IMR-90 (cell line): ENCODE data around the gene AHCYL2. TPM values are rescaled to one million over a fixed set of nuclear protein-coding genes. Genes with fewer than 3 reads are reported as not detected.

Experiments used
- ATAC-seq: fragments of 200-7000 bp; cut with Tn5 transposase; 2 replicates; pipeline ENCODE4 v1.9.1; 2020; ENCODE audit warnings: low read depth, mild to moderate bottlenecking, moderate library complexity
- BruUV-seq: library from RNA; stranded (reverse); fragments of 400-500 nt; replicated peaks from 2 replicates; lab custom pipeline; 2021; lab: Mats Ljungman, UMichigan
- CTCF ChIA-PET: fragments of 300-600 bp; formaldehyde crosslinking; extraction: SDS; loops from one replicate; lab custom pipeline; 2021; ENCODE audit warnings: antibody characterized with exemption; lab: Yijun Ruan, JAX
- POLR2A ChIA-PET: fragments of 300-600 bp; sonication (Branson Sonifier 250); formaldehyde crosslinking; loops from one replicate; lab custom pipeline; 2022; ENCODE audit warnings: antibody characterized with exemption; ENCODE audit not compliant: unreplicated experiment; lab: Charles Lee
- DNase-seq: peaks from one replicate; pipeline ENCODE4 v3.0.0; 2013
- H2AFZ ChIP-seq: replicated peaks from 2 replicates; pipeline ENCODE3; 2013; ENCODE audit warnings: low read length, mild to moderate bottlenecking; ENCODE audit not compliant: poor library complexity
- H2AK5ac ChIP-seq: 2 replicates; pipeline ENCODE4 v1.6.1; 2013; ENCODE audit warnings: low read depth, low read length, inconsistent platforms
- H2AK9ac ChIP-seq: replicated peaks from 2 replicates; pipeline ENCODE3; 2013; ENCODE audit warnings: mild to moderate bottlenecking, low read depth, low read length, moderate library complexity; ENCODE audit not compliant: poor library complexity
- H2BK120ac ChIP-seq: 2 replicates; pipeline ENCODE4 v1.6.1; 2013; ENCODE audit warnings: low read depth, low read length, inconsistent platforms
- H2BK15ac ChIP-seq: 3 replicates; pipeline ENCODE4 v1.6.1; 2013; ENCODE audit warnings: low read depth, low read length, inconsistent platforms
- H2BK20ac ChIP-seq: 2 replicates; pipeline ENCODE4 v1.6.1; 2013; ENCODE audit warnings: low read depth, mild to moderate bottlenecking, inconsistent platforms, low read length, moderate library complexity
- H2BK5ac ChIP-seq: 2 replicates; pipeline ENCODE4 v1.6.1; 2013; ENCODE audit warnings: mild to moderate bottlenecking, low read depth, low read length, inconsistent platforms; ENCODE audit not compliant: poor library complexity, severe bottlenecking
- H3K14ac ChIP-seq: replicated peaks from 2 replicates; pipeline ENCODE4 v1.6.1; 2013; ENCODE audit warnings: low read depth, low read length, inconsistent platforms
- H3K18ac ChIP-seq: 2 replicates; pipeline ENCODE4 v1.6.1; 2013; ENCODE audit warnings: low read depth, low read length, control low read depth
- H3K23ac ChIP-seq: 2 replicates; pipeline ENCODE4 v1.6.1; 2013; ENCODE audit warnings: low read depth, low read length, inconsistent platforms
- H3K27ac ChIP-seq: 2 replicates; pipeline ENCODE4 v1.5.1; 2013; ENCODE audit warnings: mild to moderate bottlenecking, control low read depth, low read length; ENCODE audit not compliant: insufficient read depth
- H3K27me3 ChIP-seq: 2 replicates; pipeline ENCODE4 v1.6.1; 2013; ENCODE audit warnings: low read length; ENCODE audit not compliant: control insufficient read depth, insufficient read depth
- H3K36me3 ChIP-seq: 2 replicates; pipeline ENCODE4 v1.6.1; 2013; ENCODE audit warnings: low read length, mixed read lengths; ENCODE audit not compliant: control insufficient read depth, insufficient read depth
- H3K4ac ChIP-seq: 2 replicates; pipeline ENCODE4 v1.6.1; 2013; ENCODE audit warnings: low read depth, low read length, inconsistent platforms
- H3K4me1 ChIP-seq: 2 replicates; pipeline ENCODE4 v1.6.1; 2013; ENCODE audit warnings: low read length, mixed read lengths; ENCODE audit not compliant: control insufficient read depth, insufficient read depth
- H3K4me2 ChIP-seq: 2 replicates; pipeline ENCODE4 v1.6.1; 2013; ENCODE audit warnings: low read depth, mild to moderate bottlenecking, control low read depth, low read length, moderate library complexity
- H3K4me3 ChIP-seq: 2 replicates; pipeline ENCODE4 v1.5.1; 2013; ENCODE audit warnings: low read depth, mild to moderate bottlenecking, control low read depth, low read length, moderate library complexity; ENCODE audit not compliant: insufficient read depth
- H3K56ac ChIP-seq: 2 replicates; pipeline ENCODE4 v1.6.1; 2013; ENCODE audit warnings: low read length, inconsistent platforms; ENCODE audit not compliant: insufficient read depth; ENCODE audit errors: extremely low read depth
- H3K79me1 ChIP-seq, 2 experiments: 2 replicates each; pipeline ENCODE4 v1.6.1; 2013; ENCODE audit warnings: low read length in 2 of 2, inconsistent platforms in 1 of 2, low read depth in 1 of 2
- H3K9ac ChIP-seq: 2 replicates; pipeline ENCODE4 v1.6.1; 2013; ENCODE audit warnings: low read depth, low read length, control low read depth
- H3K9me1 ChIP-seq: 2 replicates; pipeline ENCODE4 v1.6.1; 2013; ENCODE audit warnings: low read length, inconsistent platforms; ENCODE audit not compliant: insufficient read depth
- H3K9me3 ChIP-seq: 2 replicates; pipeline ENCODE4 v1.6.1; 2013; ENCODE audit warnings: low read length; ENCODE audit not compliant: control insufficient read depth, insufficient read depth
- H4K20me1 ChIP-seq: 2 replicates; pipeline ENCODE4 v1.6.1; 2013; ENCODE audit warnings: low read length, inconsistent platforms; ENCODE audit not compliant: insufficient read depth
- H4K5ac ChIP-seq: 2 replicates; pipeline ENCODE4 v1.6.1; 2013; ENCODE audit warnings: mild to moderate bottlenecking, low read depth, low read length, control low read depth
- H4K8ac ChIP-seq, 2 experiments: 2 replicates each; pipeline ENCODE4 v1.6.1; 2013; ENCODE audit warnings: low read depth in 2 of 2, low read length in 2 of 2, control low read depth in 1 of 2, inconsistent platforms in 1 of 2
- H4K91ac ChIP-seq: 2 replicates; pipeline ENCODE4 v1.6.1; 2013; ENCODE audit warnings: low read depth, low read length, inconsistent platforms; ENCODE audit not compliant: insufficient read depth
- BHLHE40 ChIP-seq: fragments of 150-350 bp; IDR thresholded peaks from 2 replicates; pipeline ENCODE4 v1.6.1; 2016; ENCODE audit warnings: mild to moderate bottlenecking, low read depth, low read length
- ELK1 ChIP-seq: fragments of 150-350 bp; IDR thresholded peaks from 2 replicates; pipeline ENCODE4 v1.6.1; 2016; ENCODE audit warnings: low read depth, mild to moderate bottlenecking, low read length, moderate library complexity, borderline replicate concordance
- FOS ChIP-seq: fragments of 150-350 bp; IDR thresholded peaks from 2 replicates; pipeline ENCODE4 v1.6.1; 2016; ENCODE audit warnings: low read depth, low read length
- MAFK ChIP-seq: IDR thresholded peaks from 2 replicates; pipeline ENCODE4 v1.6.1; 2012; ENCODE audit warnings: low read depth, low read length, improper control_type of control experiment
- MAZ ChIP-seq: IDR thresholded peaks from 2 replicates; pipeline ENCODE4 v1.6.1; 2012; ENCODE audit warnings: low read depth, mild to moderate bottlenecking, low read length, improper control_type of control experiment, moderate library complexity, borderline replicate concordance
- NFE2L2 ChIP-seq: fragments of 150-350 bp; IDR thresholded peaks from 2 replicates; pipeline ENCODE4 v1.6.1; 2016; ENCODE audit warnings: low read depth, mild to moderate bottlenecking, low read length
- POLR2A ChIP-seq: IDR thresholded peaks from 2 replicates; pipeline ENCODE4 v1.6.1; 2012; ENCODE audit warnings: mild to moderate bottlenecking, low read depth, low read length
- RAD21 ChIP-seq: IDR thresholded peaks from 2 replicates; pipeline ENCODE4 v1.6.1; 2012; ENCODE audit warnings: low read length, improper control_type of control experiment
- RCOR1 ChIP-seq: IDR thresholded peaks from 2 replicates; pipeline ENCODE4 v1.6.1; 2012; ENCODE audit warnings: mild to moderate bottlenecking, low read length, improper control_type of control experiment; ENCODE audit not compliant: insufficient replicate concordance
- RFX5 ChIP-seq: IDR thresholded peaks from 2 replicates; pipeline ENCODE4 v1.8.0; 2012; ENCODE audit warnings: low read depth, mild to moderate bottlenecking, low read length, moderate library complexity
- SMC3 ChIP-seq: fragments of 150-350 bp; IDR thresholded peaks from 2 replicates; pipeline ENCODE4 v1.6.1; 2016; ENCODE audit warnings: low read depth, mild to moderate bottlenecking, antibody characterized with exemption, low read length, moderate library complexity
- USF2 ChIP-seq: fragments of 150-350 bp; IDR thresholded peaks from 2 replicates; pipeline ENCODE4 v1.6.1; 2017; ENCODE audit warnings: mild to moderate bottlenecking, antibody characterized with exemption, low read length, low read depth
- WGBS, 2 experiments: methylation state at CpG; one replicate each; pipeline versions ENCODE4 v1.1.5 to v1.1.7; 2013; ENCODE audit warnings: missing lambda C conversion rate in 2 of 2; ENCODE audit not compliant: insufficient read length in 1 of 2; ENCODE audit errors: extremely low coverage in 2 of 2; 5-methylcytosine and 5-hydroxymethylcytosine counted together
- dilution Hi-C: fragments of 300-500 bp; cut with HindIII; formaldehyde crosslinking; loops from one replicate; pipeline ENCODE4 v1.14.3; 2018; ENCODE audit warnings: low sequenced_read_pairs; ENCODE audit not compliant: unreplicated experiment
- in situ Hi-C: fragments of 300-500 bp; cut with MboI; formaldehyde crosslinking; loops from 3 replicates; pipeline ENCODE4 v1.14.3; 2019; ENCODE audit warnings: low sequenced_read_pairs, inconsistent platforms, mixed read lengths
- intact Hi-C: fragments of 100-400 bp; cut with micrococcal nuclease; formaldehyde crosslinking; loops from 2 replicates; pipeline ENCODE4 v1.10.0; 2022
- polyA plus RNA-seq, 3 experiments: library from polyadenylated mRNA; depleted of rRNA; stranded (reverse); fragments of >200 nt; gene quantifications; 2 replicates each; pipeline ENCODE4 v1.2.3, GENCODE V29; 2012; ENCODE audit warnings: low replicate concordance in 1 of 3
- total RNA-seq: library from RNA; depleted of rRNA; stranded (reverse); fragments of >200 nt; gene quantifications from 2 replicates; pipeline ENCODE4 v1.2.3, GENCODE V29; 2012

AHCYL2 gene
- total and polyA plus RNA-seq, 2 of the 4 experiments (the other 2 are of a cell fraction), result 5.7 to 7.6 TPM

- intact Hi-C loops, result loop anchor here (5.0 kb wide), 1 partner anchor 33 kb away; no protein-coding TSS in a partner anchor
- H3K23ac ChIP-seq, result no peak overlapping the region
- H3K27me3 ChIP-seq, result no peaks in the 10 kb centered on the region
- POLR2A ChIA-PET, result no interaction called here
- no peak overlapping the region for H3K4ac ChIP-seq
- H4K5ac ChIP-seq, result no peak overlapping the region
- DNase-seq (no peak), ATAC-seq (no peak)
- H3K18ac ChIP-seq, result no peak overlapping the region
- no peak overlapping the region for H2BK15ac ChIP-seq
- no peaks in the 10 kb centered on the region for H3K9me3 ChIP-seq
- H3K27ac ChIP-seq, result no peak overlapping the region
- no peaks in the 10 kb centered on the region for H3K79me1 ChIP-seq
- no peaks in the 10 kb centered on the region for H3K36me3 ChIP-seq
- H4K91ac ChIP-seq, result no peak overlapping the region
- no peak overlapping the region for H2AK9ac ChIP-seq
- no peak overlapping the region for H3K4me3 ChIP-seq
- H3K9me1 ChIP-seq, result no peaks in the 10 kb centered on the region
- CTCF ChIA-PET, result interaction anchor here (0.7 kb wide), 1 partner anchor 13 kb away, joined by 3 read pairs; no protein-coding TSS in a partner anchor
- H2AK5ac ChIP-seq, result no peak overlapping the region
- dilution Hi-C loops, result no loop called here
- no peak overlapping the region for H2BK120ac ChIP-seq
- TF ChIP-seq USF2 (no peak), MAZ (no peak), POLR2A (no peak), RCOR1 (no peak), RAD21 (no peak), RFX5 (no peak), FOS (no peak), SMC3 (no peak), ELK1 (no peak), NFE2L2 (no peak), BHLHE40 (no peak), MAFK (no peak)
- no peak overlapping the region for H3K14ac ChIP-seq
- H4K20me1 ChIP-seq, result no peaks in the 10 kb centered on the region
- 75 to 100% methylated on average over 1 to 2 of the region's 4 CpGs for WGBS, 2 experiments
- no peak overlapping the region for H4K8ac ChIP-seq
- H2BK5ac ChIP-seq, result no peak overlapping the region
- in situ Hi-C loops, result no loop called here
- no peak overlapping the region for H3K9ac ChIP-seq
- no peak overlapping the region for H2AFZ ChIP-seq
- H3K4me2 ChIP-seq, result no peak overlapping the region
- H3K4me1 ChIP-seq, result peaks cover 3% of the 10 kb centered on the region
- no peak overlapping the region for H2BK20ac ChIP-seq
- BruUV-seq, result no TSS peak
- no peak overlapping the region for H3K56ac ChIP-seq
Measured at GRCh38 chr7:129283936-129284335, 59.1 kb downstream of the AHCYL2 start.
